H7 (cell line): ENCODE results near the gene MROH2B. TPM values are rescaled to one million over a fixed set of nuclear protein-coding genes. Genes with fewer than 3 reads are reported as not detected.

Experiments used
- DNase-seq: peaks from one replicate; pipeline ENCODE4 v3.0.0; 2012
- H3K27me3 ChIP-seq: 2 replicates; pipeline ENCODE4 v1.6.0; 2011; ENCODE audit warnings: mild to moderate bottlenecking, low read length; ENCODE audit not compliant: control insufficient read depth, insufficient read depth
- H3K36me3 ChIP-seq: replicated peaks from 2 replicates; pipeline ENCODE4 v1.5.1; 2011; ENCODE audit warnings: low read length; ENCODE audit not compliant: control insufficient read depth, insufficient read depth
- H3K4me3 ChIP-seq: 2 replicates; pipeline ENCODE4 v1.5.1; 2011; ENCODE audit warnings: low read depth, mild to moderate bottlenecking, control low read depth, low read length, moderate library complexity; ENCODE audit not compliant: insufficient read depth
- total RNA-seq: library from RNA; depleted of rRNA; stranded (reverse); fragments of >200 nt; shearing (Covaris generic); gene quantifications from 2 replicates; pipeline ENCODE4 v1.2.3, GENCODE V29; 2014

Gene MROH2B
- total RNA-seq, 1 experiment from 2014 or later = not detected

DNA sequence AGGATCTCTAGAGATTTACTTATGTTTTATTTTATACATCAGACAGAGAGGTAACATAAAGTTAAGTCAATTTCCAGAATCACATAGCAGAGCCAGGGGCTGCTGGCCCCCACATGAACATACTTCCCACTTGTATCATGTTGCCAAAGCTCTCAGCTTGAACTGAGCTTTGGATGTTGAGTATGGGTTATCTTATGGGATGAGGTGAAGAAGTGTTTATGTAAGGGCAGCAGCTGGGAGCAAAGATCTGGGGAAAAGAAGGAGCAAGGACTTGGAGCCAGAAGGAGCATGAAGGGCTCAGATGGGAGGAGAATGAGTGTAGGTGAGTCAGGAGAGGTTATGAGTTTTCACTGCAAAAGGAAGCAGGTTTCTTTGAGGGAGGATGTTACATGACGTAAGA, 72.0 kb downstream of the MROH2B start:
- DNase-seq = no peak
- Histone ChIP-seq H3K4me3 (no peak overlapping the region), H3K27me3 (no peaks in the 10 kb centered on the region), H3K36me3 (no peaks in the 10 kb centered on the region)

DNA sequence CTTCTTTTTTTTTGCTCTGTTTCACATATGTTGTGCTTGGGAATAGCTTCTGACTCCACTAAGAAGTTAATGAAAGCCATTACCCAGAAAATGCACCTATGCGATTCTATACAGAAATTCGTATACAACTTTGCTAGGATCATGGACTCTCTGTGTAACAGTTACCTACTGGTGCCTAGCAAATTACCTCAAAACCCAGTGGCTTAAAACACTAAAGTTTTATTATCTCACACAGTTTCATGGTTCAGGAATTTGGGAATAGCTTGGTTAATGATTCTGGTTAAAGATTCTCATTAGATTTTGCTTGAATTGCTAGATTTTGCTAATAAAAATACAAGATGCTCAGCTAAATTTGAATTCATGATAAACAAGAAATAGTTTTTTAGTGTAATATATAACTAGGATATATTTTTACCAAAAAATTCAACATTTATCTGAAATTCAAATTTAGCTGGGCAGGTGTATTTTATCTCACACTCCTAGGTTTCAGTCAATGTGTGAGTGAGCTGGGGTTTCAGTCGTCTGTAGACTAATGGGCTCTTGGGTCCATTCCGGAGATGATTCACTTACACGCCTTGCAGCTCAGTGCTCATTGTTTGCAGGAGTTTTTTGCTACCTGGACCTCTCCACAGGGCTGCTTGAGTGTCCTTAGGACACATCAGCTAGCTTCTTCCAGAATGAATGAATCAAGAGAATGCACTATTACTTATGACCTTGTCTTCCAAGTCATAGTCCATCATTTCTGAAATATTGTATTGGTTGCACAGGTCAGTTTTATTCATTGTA, 75.1 kb downstream of the MROH2B start:
- H3K27me3 ChIP-seq = no peaks in the 10 kb centered on the region
- DNase-seq = no peak
- H3K36me3 ChIP-seq = no peaks in the 10 kb centered on the region
- no peak overlapping the region for H3K4me3 ChIP-seq

DNA sequence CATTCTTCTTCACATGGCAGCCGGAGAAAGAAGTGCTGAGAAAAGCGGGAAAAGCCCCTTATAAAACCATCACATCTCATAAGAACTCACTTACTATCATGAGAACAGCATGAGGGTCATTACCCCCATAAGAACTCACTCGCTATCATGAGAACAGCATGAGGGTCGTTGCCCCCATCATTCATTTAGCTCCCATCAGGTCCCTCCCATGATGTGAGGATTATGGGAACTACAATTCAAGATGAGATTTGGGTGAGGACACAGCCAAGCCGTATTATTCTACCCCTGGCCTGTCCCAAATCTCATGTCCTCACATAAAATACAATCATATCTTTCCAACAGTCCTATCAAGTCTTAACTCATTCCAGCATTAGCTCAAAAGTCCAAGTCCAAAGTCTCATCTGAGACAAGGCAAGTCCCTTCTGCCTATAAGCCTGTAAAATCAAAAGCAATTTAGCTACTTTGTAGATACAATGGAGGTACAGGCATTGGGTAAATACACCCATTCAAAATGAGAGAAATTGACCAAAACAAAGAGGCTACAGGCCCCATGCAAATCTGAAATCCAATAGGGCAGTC, 79.1 kb downstream of the MROH2B start:
- DNase-seq = no peak
- Histone ChIP-seq H3K36me3 (no peaks in the 10 kb centered on the region), H3K4me3 (no peak overlapping the region), H3K27me3 (no peaks in the 10 kb centered on the region)

- no peak overlapping the region for H3K4me3 ChIP-seq
- DNase-seq = no peak
- H3K36me3 ChIP-seq = no peaks in the 10 kb centered on the region
- H3K27me3 ChIP-seq = no peaks in the 10 kb centered on the region
These were observed 79.8 kb downstream of the MROH2B start for GRCh38 chr5:40991168-40991980.

- Histone ChIP-seq H3K4me3 (no peak overlapping the region), H3K36me3 (no peaks in the 10 kb centered on the region), H3K27me3 (no peaks in the 10 kb centered on the region)
- DNase-seq = no peak
These were observed 82.2 kb downstream of the MROH2B start for GRCh38 chr5:40988746-40989510.

DNA sequence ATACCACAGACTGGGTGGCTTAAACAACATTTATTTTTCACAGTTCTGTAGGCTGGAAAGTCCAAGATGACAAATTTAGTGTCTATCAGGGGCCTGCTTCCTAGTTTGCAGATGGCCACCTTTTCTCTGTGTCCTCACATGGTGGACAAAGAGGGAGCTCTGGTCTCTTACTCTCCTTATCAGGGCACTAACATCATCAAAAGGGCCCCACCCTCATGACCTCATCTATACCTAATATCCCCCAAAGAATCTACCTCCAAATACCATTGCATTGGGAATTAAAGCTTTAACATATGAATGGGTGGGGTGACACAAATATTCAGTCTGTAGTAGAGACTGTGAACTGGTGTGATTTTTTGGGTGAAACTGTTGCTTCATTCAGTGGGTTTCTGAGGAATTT, 83.8 kb downstream of the MROH2B start:
- H3K4me3 ChIP-seq = no peak overlapping the region
- H3K36me3 ChIP-seq = no peaks in the 10 kb centered on the region
- H3K27me3 ChIP-seq = no peaks in the 10 kb centered on the region
- DNase-seq = no peak

DNA sequence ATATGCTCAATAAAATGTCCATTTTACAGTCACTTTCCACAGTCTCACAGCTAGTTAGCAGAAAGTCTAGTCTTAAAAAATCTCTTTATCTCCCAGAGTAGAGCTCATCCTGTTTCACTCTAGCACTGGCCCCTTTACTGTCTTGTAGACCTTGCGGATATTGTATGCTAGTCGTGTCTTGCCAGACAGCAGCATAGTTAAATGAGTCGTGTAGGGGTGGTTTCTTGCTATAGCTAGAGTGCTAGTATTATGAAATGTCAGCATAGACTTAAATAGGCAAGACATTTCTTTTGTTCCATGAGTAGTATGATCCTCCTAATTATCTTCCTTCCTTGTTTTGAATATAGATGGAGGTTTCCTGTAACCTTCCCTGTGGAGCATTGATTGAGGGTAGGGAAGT, 84.5 kb downstream of the MROH2B start:
- no peak for DNase-seq
- Histone ChIP-seq H3K4me3 (no peak overlapping the region), H3K36me3 (no peaks in the 10 kb centered on the region), H3K27me3 (no peaks in the 10 kb centered on the region)

DNA sequence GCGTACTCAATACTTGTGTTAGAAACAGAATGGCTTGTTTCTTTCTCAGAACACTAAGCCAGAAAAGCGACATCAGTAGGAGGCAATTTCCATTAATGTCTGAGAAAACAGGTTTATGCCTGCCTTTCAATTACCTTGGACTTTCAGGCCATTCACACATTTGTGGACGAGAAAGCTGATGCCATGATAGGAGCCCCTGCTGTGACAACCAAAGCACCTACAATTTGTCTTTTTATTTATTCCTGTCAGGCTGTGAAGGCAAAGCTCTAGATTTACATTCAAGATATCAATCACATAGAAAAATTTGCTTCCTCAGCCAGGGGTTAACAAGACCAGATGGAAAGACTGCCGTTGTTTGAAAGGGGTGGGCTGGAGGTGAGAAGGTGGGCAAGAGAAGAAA, 85.6 kb downstream of the MROH2B start:
- no peaks in the 10 kb centered on the region for H3K36me3 ChIP-seq
- no peak overlapping the region for H3K4me3 ChIP-seq
- no peak for DNase-seq
- H3K27me3 ChIP-seq = no peaks in the 10 kb centered on the region

DNA sequence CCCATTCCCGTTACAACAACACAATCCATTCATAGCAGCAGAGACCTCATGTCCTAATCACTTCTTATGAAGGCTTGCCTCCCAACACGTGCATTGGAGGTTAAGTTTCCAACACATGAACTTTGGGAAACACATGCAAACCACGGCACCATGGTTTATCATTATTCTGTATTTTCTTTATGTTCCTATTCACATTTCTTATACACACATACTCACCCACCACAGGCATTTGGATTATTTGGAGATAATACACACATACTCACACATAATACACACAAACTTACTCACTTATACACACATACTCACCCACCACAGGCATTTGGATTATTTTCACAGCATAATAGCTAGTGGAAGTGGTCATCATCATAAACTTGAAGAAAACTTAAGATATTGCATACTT, 86.3 kb downstream of the MROH2B start:
- Histone ChIP-seq H3K27me3 (no peaks in the 10 kb centered on the region), H3K36me3 (no peaks in the 10 kb centered on the region), H3K4me3 (no peak overlapping the region)
- DNase-seq = no peak

DNA sequence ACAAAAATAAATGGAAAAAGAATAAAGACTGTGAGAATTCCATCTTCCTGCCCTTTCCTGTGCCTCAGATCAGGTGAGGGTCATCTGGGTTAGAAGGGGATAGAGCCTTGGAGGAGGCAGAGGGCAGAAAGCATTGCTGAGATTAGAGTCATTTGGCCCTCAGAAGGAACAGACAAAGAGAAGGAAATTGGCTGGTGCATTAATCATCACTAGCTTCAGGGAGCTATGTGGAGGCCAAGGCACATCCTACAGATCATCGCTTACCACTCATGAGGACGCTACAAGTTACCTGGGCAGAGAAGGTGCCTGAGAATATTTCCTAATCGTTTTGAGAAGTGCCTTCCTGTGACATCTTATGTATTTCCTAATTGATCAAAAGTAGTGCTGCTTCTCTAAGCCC, 87.4 kb downstream of the MROH2B start:
- H3K27me3 ChIP-seq = no peaks in the 10 kb centered on the region
- no peak overlapping the region for H3K4me3 ChIP-seq
- no peaks in the 10 kb centered on the region for H3K36me3 ChIP-seq
- no peak for DNase-seq

DNA sequence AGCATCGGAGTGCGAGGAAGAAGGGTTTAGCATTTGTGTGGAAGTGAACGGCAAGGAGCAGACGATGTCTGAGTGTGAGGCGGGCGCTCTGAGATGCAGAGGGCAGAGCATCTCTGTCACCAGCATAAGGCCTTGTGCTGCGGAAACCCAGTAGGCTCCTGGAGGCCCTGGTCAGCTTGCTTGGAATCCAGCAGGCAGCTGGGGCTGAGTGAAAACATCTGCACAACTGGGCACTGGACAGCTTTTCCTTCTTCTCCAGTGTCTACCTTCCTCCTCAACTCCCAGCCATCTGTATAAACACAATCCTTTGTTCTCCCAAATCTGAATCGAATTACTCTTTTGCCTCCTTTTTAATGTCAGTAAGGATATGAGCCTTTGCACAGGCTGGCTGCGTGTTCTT, 89.7 kb downstream of the MROH2B start:
- no peaks in the 10 kb centered on the region for H3K36me3 ChIP-seq
- H3K27me3 ChIP-seq = no peaks in the 10 kb centered on the region; the same call in 1 of the 2 replicates
- DNase-seq = no peak

DNA sequence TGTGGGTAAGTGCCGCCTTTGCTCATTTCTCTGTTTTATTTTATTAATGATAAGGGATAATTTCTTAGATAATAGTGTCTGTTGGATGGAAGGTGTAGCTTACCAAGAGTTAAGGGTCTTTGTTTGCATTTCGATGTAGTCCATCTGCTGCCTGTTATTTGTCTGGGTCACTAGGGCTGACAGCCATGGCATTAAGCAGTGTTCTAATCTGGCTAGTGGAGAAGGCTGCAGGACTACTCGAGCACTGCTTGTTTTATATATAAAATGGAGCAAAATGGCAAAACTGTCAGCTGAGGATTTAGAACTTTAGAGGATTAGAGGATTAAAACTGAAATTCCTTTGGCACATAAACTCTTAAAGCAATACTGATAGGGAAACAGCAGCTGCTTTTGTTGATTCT, 94.3 kb downstream of the MROH2B start:
- Histone ChIP-seq H3K36me3 (no peaks in the 10 kb centered on the region), H3K27me3 (no peaks in the 10 kb centered on the region; the same call in 1 of the 2 replicates), H3K4me3 (no peak overlapping the region)
- no peak for DNase-seq

More for the DNA sequence above, 89.7 kb downstream of the MROH2B start:
- no peak overlapping the region for H3K4me3 ChIP-seq

GRCh38 chr5:40976041-40976440, 95.1 kb downstream of the MROH2B start:
- Histone ChIP-seq H3K36me3 (no peaks in the 10 kb centered on the region), H3K4me3 (no peak overlapping the region), H3K27me3 (no peaks in the 10 kb centered on the region; the same call in 1 of the 2 replicates)
- no peak for DNase-seq

DNA sequence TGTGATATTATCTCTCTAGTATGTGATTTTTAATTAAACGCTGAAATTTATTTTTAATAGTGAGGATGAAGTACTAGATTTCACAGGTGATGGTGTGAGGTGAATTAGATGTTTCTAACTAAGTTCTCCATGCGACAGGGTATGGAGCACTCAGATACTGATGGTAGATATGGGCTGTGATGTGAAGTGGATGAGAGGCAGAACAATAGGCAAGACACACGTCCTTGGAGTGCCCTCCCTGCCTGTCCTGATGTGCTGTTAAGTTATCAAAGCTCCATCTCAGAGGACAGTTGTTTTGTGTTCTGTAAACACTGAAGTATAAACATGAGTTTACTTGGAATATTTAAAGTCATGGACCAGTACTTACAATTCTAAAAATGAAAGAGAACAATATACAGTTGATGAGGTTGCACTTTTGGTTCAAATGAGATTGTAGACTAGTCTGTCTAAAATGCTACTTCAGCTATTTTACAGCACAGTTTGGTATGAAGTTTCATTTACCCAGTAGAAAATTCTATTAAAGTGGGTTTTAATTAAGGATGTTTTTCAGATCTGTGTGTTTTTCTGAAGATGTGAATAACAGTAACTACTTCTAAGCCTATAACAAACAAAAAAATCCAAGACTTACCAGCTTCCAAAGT, 97.7 kb downstream of the MROH2B start:
- no peak for DNase-seq
- Histone ChIP-seq H3K4me3 (no peak overlapping the region), H3K36me3 (no peaks in the 10 kb centered on the region), H3K27me3 (no peaks in the 10 kb centered on the region; the same call in 1 of the 2 replicates)
